Measurements from ENCODE around the gene ESYT2. TPM values are rescaled to one million over a fixed set of nuclear protein-coding genes. Genes with fewer than 3 reads are reported as not detected.

Gene ESYT2
- polyA plus RNA-seq, 3 donors: 14.0 to 24.1 (median 22.0) TPM

DNA sequence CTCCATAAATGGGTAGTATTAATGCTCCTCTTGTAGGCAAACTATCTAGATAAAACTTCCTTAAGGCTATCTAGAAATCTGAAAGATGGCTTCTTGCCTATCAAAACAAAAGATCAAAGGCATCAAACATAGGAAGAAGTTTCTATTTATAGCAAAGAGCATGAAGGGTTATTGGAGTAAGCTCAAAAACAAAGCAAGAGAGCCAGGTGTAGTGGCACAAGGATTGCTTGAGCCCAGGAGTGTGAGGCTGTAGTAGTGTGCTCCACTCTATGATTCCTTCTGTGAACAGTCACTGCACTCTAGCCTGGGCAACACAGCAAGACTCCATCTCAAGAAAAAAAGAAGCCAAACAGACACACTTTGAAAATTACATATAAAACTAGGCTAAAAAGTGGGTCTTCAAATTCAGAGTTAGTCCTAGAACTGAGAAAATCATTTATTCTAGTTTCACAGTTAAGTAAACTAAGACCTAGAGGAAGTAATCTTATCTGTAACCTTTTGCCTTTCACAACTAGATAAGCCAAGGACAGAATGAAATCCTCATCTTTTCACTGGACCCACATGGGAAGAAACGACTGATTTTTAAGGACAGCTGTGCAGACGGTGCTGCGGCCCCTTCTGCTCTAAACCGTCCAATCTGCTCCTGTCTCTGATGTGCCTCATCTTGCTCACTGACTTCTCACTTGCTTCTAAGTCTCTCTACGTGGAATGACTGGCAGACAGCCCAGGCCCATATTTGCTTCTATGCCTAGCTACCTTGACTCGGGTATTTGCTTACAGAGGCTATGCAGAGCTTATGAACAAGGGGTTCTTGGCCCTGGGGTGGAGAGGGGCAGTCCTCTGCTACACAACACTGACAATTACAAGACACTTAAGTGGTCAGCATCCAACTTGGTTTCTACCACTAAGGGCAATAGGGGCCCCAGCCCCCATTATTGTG lies 50.0 kb downstream of the ESYT2 start:
- no peaks in the 10 kb centered on the region for H4K20me1 ChIP-seq (ENCODE audit: insufficient read depth, low read length)
- H2AFZ ChIP-seq (ENCODE audit: insufficient read depth, low read depth, low read length, poor library complexity, severe bottlenecking): no peak overlapping the region
- no peaks in the 10 kb centered on the region for H3K27me3 Mint-ChIP-seq (ENCODE audit: low read depth in 3 of 3)
- no peaks in the 10 kb centered on the region for H3K9me3 ChIP-seq (replicated peaks in 1 of 2; ENCODE audit: control insufficient read depth in 1 of 2, insufficient read depth in 1 of 2, low read length in 2 of 2)
- H3K4me1 ChIP-seq (ENCODE audit: control insufficient read depth in 1 of 2, insufficient read depth in 2 of 2, low read length in 2 of 2): no peaks in the 10 kb centered on the region
- H3K79me2 ChIP-seq (ENCODE audit: insufficient read depth, low read length): peaks cover 11% of the 10 kb centered on the region
- no peak for DNase-seq
- no peaks in the 10 kb centered on the region for H3K4me1 Mint-ChIP-seq
- peaks cover 0 to 1% (median 0%) of the 10 kb centered on the region in 7 donors for H3K9me3 Mint-ChIP-seq
- H3K4me3 ChIP-seq (replicated peaks in 1 of 3; ENCODE audit: low read depth in 2 of 3, low read length in 3 of 3): no peak overlapping the region
- intact Hi-C loops (cut with micrococcal nuclease): no loop called here
- peak overlapping the region in 3 of 7 donors; percentile 7 to 38 (median 16) for H3K27ac Mint-ChIP-seq
- H3K4me2 ChIP-seq (replicated peaks; ENCODE audit: extremely low read depth, low read length, poor library complexity, severe bottlenecking): no peak overlapping the region
- no peak overlapping the region for H3K4me3 Mint-ChIP-seq
- H3K27me3 ChIP-seq (ENCODE audit: control insufficient read depth in 2 of 2, insufficient read depth in 2 of 2, low read length in 2 of 2): no peaks in the 10 kb centered on the region
- H3K9ac ChIP-seq (ENCODE audit: insufficient read depth, low read length, poor library complexity, severe bottlenecking): no peak overlapping the region
- TF ChIP-seq, protein P1, sequence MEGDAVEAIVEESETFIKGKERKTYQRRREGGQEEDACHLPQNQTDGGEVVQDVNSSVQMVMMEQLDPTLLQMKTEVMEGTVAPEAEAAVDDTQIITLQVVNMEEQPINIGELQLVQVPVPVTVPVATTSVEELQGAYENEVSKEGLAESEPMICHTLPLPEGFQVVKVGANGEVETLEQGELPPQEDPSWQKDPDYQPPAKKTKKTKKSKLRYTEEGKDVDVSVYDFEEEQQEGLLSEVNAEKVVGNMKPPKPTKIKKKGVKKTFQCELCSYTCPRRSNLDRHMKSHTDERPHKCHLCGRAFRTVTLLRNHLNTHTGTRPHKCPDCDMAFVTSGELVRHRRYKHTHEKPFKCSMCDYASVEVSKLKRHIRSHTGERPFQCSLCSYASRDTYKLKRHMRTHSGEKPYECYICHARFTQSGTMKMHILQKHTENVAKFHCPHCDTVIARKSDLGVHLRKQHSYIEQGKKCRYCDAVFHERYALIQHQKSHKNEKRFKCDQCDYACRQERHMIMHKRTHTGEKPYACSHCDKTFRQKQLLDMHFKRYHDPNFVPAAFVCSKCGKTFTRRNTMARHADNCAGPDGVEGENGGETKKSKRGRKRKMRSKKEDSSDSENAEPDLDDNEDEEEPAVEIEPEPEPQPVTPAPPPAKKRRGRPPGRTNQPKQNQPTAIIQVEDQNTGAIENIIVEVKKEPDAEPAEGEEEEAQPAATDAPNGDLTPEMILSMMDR (IDR thresholded peaks at IDR 0.05): no peak
- peaks cover 29 to 33% of the 10 kb centered on the region in 2 donors for H3K36me3 Mint-ChIP-seq
- WGBS (ENCODE audit: insufficient coverage): 92% methylated on average over 5 of the region's 6 CpGs
- H3K36me3 ChIP-seq (replicated peaks in 1 of 2; ENCODE audit: control insufficient read depth in 1 of 2, insufficient read depth in 2 of 2, low read length in 2 of 2): peaks cover 61 to 100% of the 10 kb centered on the region in 2 donors
- H3K27ac ChIP-seq (ENCODE audit: low read depth in 1 of 2, low read length in 2 of 2): peak overlapping the region in 1 of 2 donors; percentile 35

DNA sequence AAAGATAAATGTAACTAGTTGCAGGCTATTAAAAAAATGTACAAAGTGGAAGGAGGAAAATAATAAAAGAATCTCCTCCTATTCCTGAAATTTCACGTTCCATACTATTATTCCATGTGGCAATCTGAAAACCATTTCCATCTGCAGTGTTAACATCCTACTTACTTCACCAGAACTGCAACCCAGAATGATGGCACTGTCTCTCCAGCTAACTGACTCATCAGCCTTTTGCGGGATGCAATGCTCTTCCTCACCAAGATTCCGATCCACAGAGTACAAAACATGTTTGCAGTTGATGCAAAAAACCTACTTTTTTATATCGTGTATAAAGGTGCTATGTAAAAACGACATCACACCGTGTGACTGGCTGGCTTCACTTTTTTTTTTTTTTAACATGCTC lies 50.8 kb downstream of the ESYT2 start:
- no peaks in the 10 kb centered on the region for H3K4me1 ChIP-seq (ENCODE audit: control insufficient read depth in 1 of 2, insufficient read depth in 2 of 2, low read length in 2 of 2)
- no peaks in the 10 kb centered on the region for H3K27me3 Mint-ChIP-seq (ENCODE audit: low read depth in 3 of 3)
- no peaks in the 10 kb centered on the region for H3K27me3 ChIP-seq (ENCODE audit: control insufficient read depth in 2 of 2, insufficient read depth in 2 of 2, low read length in 2 of 2)
- DNase-seq: no peak
- peaks cover 0 to 1% (median 0%) of the 10 kb centered on the region in 7 donors for H3K9me3 Mint-ChIP-seq
- no peaks in the 10 kb centered on the region for H4K20me1 ChIP-seq (ENCODE audit: insufficient read depth, low read length)
- H2AFZ ChIP-seq (ENCODE audit: insufficient read depth, low read depth, low read length, poor library complexity, severe bottlenecking): no peak overlapping the region
- WGBS (ENCODE audit: insufficient coverage): 100% methylated on average over 4 of the region's 6 CpGs
- TF ChIP-seq, protein P1 (IDR thresholded peaks at IDR 0.05): no peak
- H3K9me3 ChIP-seq (replicated peaks in 1 of 2; ENCODE audit: control insufficient read depth in 1 of 2, insufficient read depth in 1 of 2, low read length in 2 of 2): no peaks in the 10 kb centered on the region
- peak overlapping the region in 1 of 2 donors; percentile 35 for H3K27ac ChIP-seq (ENCODE audit: low read depth in 1 of 2, low read length in 2 of 2)
- no peak overlapping the region for H3K4me2 ChIP-seq (replicated peaks; ENCODE audit: extremely low read depth, low read length, poor library complexity, severe bottlenecking)
- no peaks in the 10 kb centered on the region for H3K4me1 Mint-ChIP-seq
- H3K4me3 Mint-ChIP-seq: no peak overlapping the region
- H3K27ac Mint-ChIP-seq: no peak overlapping the region
- H3K4me3 ChIP-seq (replicated peaks in 1 of 3; ENCODE audit: low read depth in 2 of 3, low read length in 3 of 3): no peak overlapping the region
- H3K79me2 ChIP-seq (ENCODE audit: insufficient read depth, low read length): peaks cover 11% of the 10 kb centered on the region
- H3K36me3 ChIP-seq (replicated peaks in 1 of 2; ENCODE audit: control insufficient read depth in 1 of 2, insufficient read depth in 2 of 2, low read length in 2 of 2): peaks cover 56 to 95% of the 10 kb centered on the region in 2 donors
- intact Hi-C loops (cut with micrococcal nuclease): no loop called here
- peaks cover 29 to 33% of the 10 kb centered on the region in 2 donors for H3K36me3 Mint-ChIP-seq
- no peak overlapping the region for H3K9ac ChIP-seq (ENCODE audit: insufficient read depth, low read length, poor library complexity, severe bottlenecking)

All from CD14-positive monocyte (primary cell).